HCT116 (cell line): ENCODE data around the gene SLC26A2.

ENCODE experiments used
- CEBPB ChIP-seq: IDR thresholded peaks from 2 replicates; pipeline ENCODE4 v1.6.1; 2012; ENCODE audit warnings: low read depth
- CTCF ChIP-seq, 3 experiments: fragments of 200-600 bp in 1 of 3; sonication (generic) in 1 of 3; IDR thresholded peaks in 2 of 3; conservative IDR thresholded peaks in 1 of 3; 2 replicates each; pipeline ENCODE4 v1.5.1; 2012 to 2017; ENCODE audit warnings: low read depth in 2 of 3, low read length in 2 of 3, antibody characterized with exemption in 1 of 3, borderline replicate concordance in 1 of 3, control low read depth in 1 of 3, mild to moderate bottlenecking in 1 of 3, mixed read lengths in 1 of 3, mixed run types in 1 of 3, moderate library complexity in 1 of 3; ENCODE audit not compliant: insufficient read depth in 1 of 3
- EGR1 ChIP-seq: IDR thresholded peaks from 2 replicates; pipeline ENCODE4 v1.6.1; 2012; ENCODE audit warnings: low read depth
- EZH2 ChIP-seq: fragments of 200-600 bp; sonication (generic); IDR thresholded peaks from 2 replicates; pipeline ENCODE4 v1.6.1; 2017; ENCODE audit warnings: antibody characterized with exemption, mixed run types
- EZH2phosphoT487 ChIP-seq: fragments of 200-600 bp; IDR thresholded peaks from 2 replicates; pipeline ENCODE4 v1.6.1; 2018; ENCODE audit warnings: antibody characterized with exemption, borderline replicate concordance
- MAX ChIP-seq: IDR thresholded peaks from 2 replicates; pipeline ENCODE4 v1.6.1; 2012
- POLR2A ChIP-seq: IDR thresholded peaks from 2 replicates; pipeline ENCODE4 v1.7.0; 2011; ENCODE audit warnings: borderline replicate concordance; ENCODE audit not compliant: insufficient read depth, insufficient read length; ENCODE audit errors: extremely low read depth
- POLR2AphosphoS5 ChIP-seq: IDR thresholded peaks from 2 replicates; pipeline ENCODE4 v1.6.1; 2011; ENCODE audit warnings: mild to moderate bottlenecking, low read depth, low read length, moderate library complexity
- RAD21 ChIP-seq: IDR thresholded peaks from 2 replicates; pipeline ENCODE4 v1.6.1; 2012; ENCODE audit warnings: low read depth, mild to moderate bottlenecking
- SP1 ChIP-seq: IDR thresholded peaks from 2 replicates; pipeline ENCODE4 v1.6.1; 2012; ENCODE audit warnings: low read depth
- TF ChIP-seq, protein P1 (sequence below): IDR thresholded peaks from 2 replicates; pipeline ENCODE4 v1.6.1; 2011; ENCODE audit warnings: mild to moderate bottlenecking, low read length, moderate library complexity; ENCODE audit not compliant: insufficient replicate concordance; ENCODE audit errors: extremely low read depth
- TF ChIP-seq, protein P2 (sequence below): IDR thresholded peaks from 2 replicates; pipeline ENCODE4 v1.6.1; 2012; ENCODE audit warnings: low read depth

DNA sequence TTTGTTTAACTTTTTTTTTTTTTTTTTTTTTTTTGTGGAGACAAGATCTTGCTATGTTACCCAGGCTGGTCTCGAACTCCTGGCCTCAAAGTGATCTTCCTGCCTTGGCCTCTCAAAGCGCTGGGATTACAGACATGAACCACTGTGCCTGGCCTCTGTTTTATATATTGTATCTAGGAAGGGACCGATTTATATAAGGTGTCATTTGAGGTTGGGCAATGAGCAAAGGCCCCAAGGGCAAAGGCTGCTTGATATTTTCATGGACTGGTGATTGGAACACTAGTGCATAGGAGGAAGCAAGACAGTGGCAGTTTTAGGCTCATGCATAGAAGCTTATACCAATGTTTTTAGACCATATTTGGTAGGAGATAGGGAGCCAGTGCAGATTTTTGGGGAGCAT lies 3.2 kb downstream of the SLC26A2 start:
- TF ChIP-seq CEBPB (no peak), EZH2 (no peak), CTCF (IDR thresholded peaks at IDR 0.05 in 2 of 3, conservative IDR thresholded peaks at IDR 0.05 in 1 of 3; ENCODE audit: borderline replicate concordance in 1 of 3, insufficient read depth in 1 of 3, low read depth in 2 of 3, low read length in 2 of 3) (no peak), EGR1 (no peak), MAX (no peak), SP1 (no peak), EZH2phosphoT487 (no peak), POLR2AphosphoS5 (no peak), POLR2A (no peak), RAD21 (no peak)
- TF ChIP-seq, protein P1, sequence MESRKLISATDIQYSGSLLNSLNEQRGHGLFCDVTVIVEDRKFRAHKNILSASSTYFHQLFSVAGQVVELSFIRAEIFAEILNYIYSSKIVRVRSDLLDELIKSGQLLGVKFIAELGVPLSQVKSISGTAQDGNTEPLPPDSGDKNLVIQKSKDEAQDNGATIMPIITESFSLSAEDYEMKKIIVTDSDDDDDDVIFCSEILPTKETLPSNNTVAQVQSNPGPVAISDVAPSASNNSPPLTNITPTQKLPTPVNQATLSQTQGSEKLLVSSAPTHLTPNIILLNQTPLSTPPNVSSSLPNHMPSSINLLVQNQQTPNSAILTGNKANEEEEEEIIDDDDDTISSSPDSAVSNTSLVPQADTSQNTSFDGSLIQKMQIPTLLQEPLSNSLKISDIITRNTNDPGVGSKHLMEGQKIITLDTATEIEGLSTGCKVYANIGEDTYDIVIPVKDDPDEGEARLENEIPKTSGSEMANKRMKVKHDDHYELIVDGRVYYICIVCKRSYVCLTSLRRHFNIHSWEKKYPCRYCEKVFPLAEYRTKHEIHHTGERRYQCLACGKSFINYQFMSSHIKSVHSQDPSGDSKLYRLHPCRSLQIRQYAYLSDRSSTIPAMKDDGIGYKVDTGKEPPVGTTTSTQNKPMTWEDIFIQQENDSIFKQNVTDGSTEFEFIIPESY: no peak
- TF ChIP-seq, protein P2, sequence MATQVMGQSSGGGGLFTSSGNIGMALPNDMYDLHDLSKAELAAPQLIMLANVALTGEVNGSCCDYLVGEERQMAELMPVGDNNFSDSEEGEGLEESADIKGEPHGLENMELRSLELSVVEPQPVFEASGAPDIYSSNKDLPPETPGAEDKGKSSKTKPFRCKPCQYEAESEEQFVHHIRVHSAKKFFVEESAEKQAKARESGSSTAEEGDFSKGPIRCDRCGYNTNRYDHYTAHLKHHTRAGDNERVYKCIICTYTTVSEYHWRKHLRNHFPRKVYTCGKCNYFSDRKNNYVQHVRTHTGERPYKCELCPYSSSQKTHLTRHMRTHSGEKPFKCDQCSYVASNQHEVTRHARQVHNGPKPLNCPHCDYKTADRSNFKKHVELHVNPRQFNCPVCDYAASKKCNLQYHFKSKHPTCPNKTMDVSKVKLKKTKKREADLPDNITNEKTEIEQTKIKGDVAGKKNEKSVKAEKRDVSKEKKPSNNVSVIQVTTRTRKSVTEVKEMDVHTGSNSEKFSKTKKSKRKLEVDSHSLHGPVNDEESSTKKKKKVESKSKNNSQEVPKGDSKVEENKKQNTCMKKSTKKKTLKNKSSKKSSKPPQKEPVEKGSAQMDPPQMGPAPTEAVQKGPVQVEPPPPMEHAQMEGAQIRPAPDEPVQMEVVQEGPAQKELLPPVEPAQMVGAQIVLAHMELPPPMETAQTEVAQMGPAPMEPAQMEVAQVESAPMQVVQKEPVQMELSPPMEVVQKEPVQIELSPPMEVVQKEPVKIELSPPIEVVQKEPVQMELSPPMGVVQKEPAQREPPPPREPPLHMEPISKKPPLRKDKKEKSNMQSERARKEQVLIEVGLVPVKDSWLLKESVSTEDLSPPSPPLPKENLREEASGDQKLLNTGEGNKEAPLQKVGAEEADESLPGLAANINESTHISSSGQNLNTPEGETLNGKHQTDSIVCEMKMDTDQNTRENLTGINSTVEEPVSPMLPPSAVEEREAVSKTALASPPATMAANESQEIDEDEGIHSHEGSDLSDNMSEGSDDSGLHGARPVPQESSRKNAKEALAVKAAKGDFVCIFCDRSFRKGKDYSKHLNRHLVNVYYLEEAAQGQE: no peak
